Transverse colon (tissue), 4 donors: ENCODE results near the gene GPBP1L1. TPM values are rescaled to one million over a fixed set of nuclear protein-coding genes. Genes with fewer than 3 reads are reported as not detected.

Experiments used
- DNase-seq: peaks from one replicate; pipeline ENCODE4 v3.0.0-alpha.2; 2019
- H3K27ac ChIP-seq, 4 donors: fragments of 200-600 bp; sonication (generic); 2 replicates each; pipeline ENCODE4 v1.5.1; 2016 to 2018; ENCODE audit warnings: inconsistent platforms in 4 of 4
- H3K27me3 ChIP-seq: fragments of 200-600 bp; sonication (generic); 2 replicates; pipeline ENCODE4 v1.5.1; 2017; ENCODE audit warnings: inconsistent platforms
- H3K36me3 ChIP-seq, 4 donors: fragments of 200-600 bp; sonication (generic); 2 replicates each; pipeline ENCODE4 v1.5.1; 2017 to 2019; ENCODE audit warnings: inconsistent platforms in 4 of 4
- H3K4me1 ChIP-seq, 4 donors: fragments of 200-600 bp; sonication (generic); 2 replicates each; pipeline ENCODE4 v1.5.1; 2017 to 2020; ENCODE audit warnings: inconsistent platforms in 4 of 4
- H3K4me3 ChIP-seq, 4 donors: fragments of 200-600 bp; sonication (generic); 1 replicate in 1 of 4; 2 replicates in 3 of 4; pipeline versions ENCODE4 v1.5.1 to v1.6.1; 2017 to 2019; ENCODE audit warnings: inconsistent platforms in 4 of 4
- H3K9me3 ChIP-seq, 2 donors: fragments of 200-600 bp; sonication (generic); 2 replicates each; pipeline ENCODE4 v1.5.1; 2017 to 2019; ENCODE audit warnings: inconsistent platforms in 2 of 2
- CTCF ChIP-seq, 5 experiments: fragments of 200-600 bp in 3 of 5; fragments of 450-650 bp in 2 of 5; sonication (generic) in 3 of 5; IDR thresholded peaks; 1 replicate in 2 of 5; 2 replicates in 3 of 5; pipeline ENCODE4 v1.5.1; 2016 to 2017; ENCODE audit warnings: antibody characterized with exemption in 5 of 5, inconsistent platforms in 3 of 5, mild to moderate bottlenecking in 2 of 5, moderate library complexity in 1 of 5
- EP300 ChIP-seq: sonication (generic); formaldehyde crosslinking; IDR thresholded peaks from one replicate; pipeline ENCODE4 v1.6.1; 2017; ENCODE audit warnings: antibody characterized with exemption, low read depth
- POLR2A ChIP-seq: fragments of 450-650 bp; IDR thresholded peaks from one replicate; pipeline ENCODE4 v1.6.1; 2016; ENCODE audit warnings: antibody characterized with exemption, mild to moderate bottlenecking, moderate library complexity
- POLR2AphosphoS5 ChIP-seq, 3 donors: sonication (generic); formaldehyde crosslinking; IDR thresholded peaks; one replicate each; pipeline ENCODE4 v1.6.1; 2016; ENCODE audit warnings: antibody characterized with exemption in 3 of 3
- WGBS, 2 donors: methylation state at CpG; one replicate each; pipeline ENCODE4 v1.1.5; 2018; ENCODE audit warnings: low coverage in 1 of 2; 5-methylcytosine and 5-hydroxymethylcytosine counted together
- in situ Hi-C, 4 donors: fragments of 200-750 bp; cut with MboI; loops; one replicate each; pipeline versions ENCODE4 v1.15.0 to v1.15.1; 2017; ENCODE audit warnings: low sequenced_read_pairs in 3 of 4, low pct_ligation_motif_present in 1 of 4, low pct_unique_long_range_greater_than_20kb in 1 of 4
- intact Hi-C: fragments of 100-400 bp; cut with DNase I; formaldehyde crosslinking; loops from one replicate; pipeline ENCODE4 v1.15.1; 2023; ENCODE audit warnings: low total_unique reads
- total RNA-seq, 4 donors: library from RNA; depleted of rRNA; stranded (reverse); fragments of >200 nt; gene quantifications; one replicate each; pipeline ENCODE4 v1.1.0, GENCODE V29; 2016

Gene GPBP1L1
- total RNA-seq, 4 donors from 2014 or later = 162 to 284 (median 222) TPM

- in situ Hi-C loops (no loop called here), intact Hi-C loops (no loop called here)
- Histone ChIP-seq H3K27me3 (no peaks in the 10 kb centered on the region), H3K27ac (no peak overlapping the region), H3K4me3 (no peak overlapping the region), H3K4me1 (peaks cover 9 to 71% (median 33%) of the 10 kb centered on the region in 4 donors), H3K9me3 (no peaks in the 10 kb centered on the region), H3K36me3 (no peaks in the 10 kb centered on the region)
- no peak for DNase-seq
- 23 to 30% methylated on average over 1 of the region's 1 CpG for WGBS, 2 donors
- TF ChIP-seq POLR2A (no peak), CTCF (IDR thresholded peaks at IDR 0.05) (no peak), EP300 (no peak), POLR2AphosphoS5 (IDR thresholded peaks at IDR 0.05) (no peak)
Measured at GRCh38 chr1:45669379-45669778, 17.0 kb downstream of the GPBP1L1 start.

- 60 to 98% methylated on average over 1 to 4 of the region's 4 CpGs for WGBS, 2 donors
Measured at GRCh38 chr1:45668526-45668925, 17.8 kb downstream of the GPBP1L1 start.

GRCh38 chr1:45667321-45668111 is 18.8 kb downstream of the GPBP1L1 start:
- intact Hi-C loops (no loop called here), in situ Hi-C loops (no loop called here)
- H3K27me3 ChIP-seq = no peaks in the 10 kb centered on the region
- H3K9me3 ChIP-seq = no peaks in the 10 kb centered on the region
- H3K4me1 ChIP-seq = peaks cover 7 to 60% (median 21%) of the 10 kb centered on the region in 4 donors
- DNase-seq = no peak
- no peak overlapping the region for H3K4me3 ChIP-seq
- TF ChIP-seq CTCF (IDR thresholded peaks at IDR 0.05) = no peak
- TF ChIP-seq POLR2A = no peak
- no peak for TF ChIP-seq POLR2AphosphoS5 (IDR thresholded peaks at IDR 0.05)
- TF ChIP-seq EP300 = no peak
- no peak overlapping the region for H3K27ac ChIP-seq
- 74 to 89% methylated on average over 7 to 8 of the region's 8 CpGs for WGBS, 2 donors
- no peaks in the 10 kb centered on the region for H3K36me3 ChIP-seq

More at GRCh38 chr1:45668526-45668925, 17.8 kb downstream of the GPBP1L1 start:
- intact Hi-C loops (no loop called here), in situ Hi-C loops (no loop called here)
- Histone ChIP-seq H3K9me3 (no peaks in the 10 kb centered on the region), H3K4me1 (peaks cover 7 to 62% (median 25%) of the 10 kb centered on the region in 4 donors), H3K27me3 (no peaks in the 10 kb centered on the region), H3K27ac (no peak overlapping the region), H3K36me3 (no peaks in the 10 kb centered on the region), H3K4me3 (no peak overlapping the region)
- no peak for TF ChIP-seq CTCF (IDR thresholded peaks at IDR 0.05)
- TF ChIP-seq POLR2AphosphoS5 (IDR thresholded peaks at IDR 0.05) = no peak
- no peak for TF ChIP-seq EP300
- no peak for TF ChIP-seq POLR2A
- no peak for DNase-seq

DNA sequence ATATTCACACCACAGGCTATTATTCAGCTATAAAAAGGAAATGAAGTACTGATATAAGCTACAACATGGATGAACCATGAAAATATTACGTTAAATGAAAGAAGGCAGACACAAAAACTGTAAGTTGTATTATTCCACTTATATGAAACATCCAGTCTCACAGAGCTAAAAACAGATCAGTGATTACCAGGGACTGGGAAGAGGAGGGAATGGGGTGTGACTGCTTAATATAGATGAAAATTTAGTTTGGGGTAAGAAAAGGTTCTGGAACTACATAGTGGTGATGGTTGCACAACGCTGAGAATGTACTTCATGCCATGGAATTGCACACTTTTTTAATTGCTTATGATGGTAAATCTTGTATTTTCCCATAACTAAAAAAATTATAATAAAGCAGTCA is 19.5 kb downstream of the GPBP1L1 start:
- TF ChIP-seq EP300 (no peak), POLR2AphosphoS5 (IDR thresholded peaks at IDR 0.05) (no peak), POLR2A (no peak), CTCF (IDR thresholded peaks at IDR 0.05) (no peak)
- in situ Hi-C loops (no loop called here), intact Hi-C loops (no loop called here)
- Histone ChIP-seq H3K4me1 (peaks cover 7 to 53% (median 20%) of the 10 kb centered on the region in 4 donors), H3K36me3 (no peaks in the 10 kb centered on the region), H3K27ac (no peak overlapping the region), H3K4me3 (no peak overlapping the region), H3K9me3 (no peaks in the 10 kb centered on the region), H3K27me3 (no peaks in the 10 kb centered on the region)
- DNase-seq = no peak
- 90 to 96% methylated on average over 2 of the region's 2 CpGs for WGBS, 2 donors
